NCI-H187 (cell line): ENCODE data around the gene CDRT15L2.
"Not testable (repeated sequence)": the region's sequence is repeated elsewhere in the genome, so short reads cannot be mapped to it uniquely, and the experiment has no call there.

ENCODE experiments used
- DNase-seq, 2 experiments: peaks; one replicate each; lab custom pipeline; 2025; lab: John Stamatoyannopoulos, UW

CDRT15L2 gene

DNA sequence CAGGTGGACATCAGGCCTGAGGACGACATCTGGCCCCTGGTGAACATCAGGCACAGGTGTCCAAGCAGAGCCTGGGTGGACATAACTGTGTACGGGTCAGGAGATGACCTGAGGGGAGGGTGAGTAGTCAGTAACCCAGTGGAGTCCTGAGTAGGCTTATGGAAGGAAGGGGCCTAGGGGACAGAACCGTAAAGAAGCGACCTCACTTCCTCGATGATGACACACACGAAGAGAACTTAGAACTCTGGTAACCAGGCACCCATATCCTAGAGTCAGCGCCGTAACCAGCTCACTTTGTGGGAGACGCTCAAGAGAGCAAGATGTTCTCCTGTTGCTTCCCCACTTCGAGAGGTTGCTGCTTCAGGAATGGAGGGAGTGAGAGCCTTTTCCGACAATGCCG lies at the start of gene CDRT15L2:
TSS of gene CDRT15L2 (plus strand) at position 301 of the 400 bp plus-strand sequence. CDS start at position 321, 20 bp downstream.
- DNase-seq: not testable (repeated sequence)

DNA sequence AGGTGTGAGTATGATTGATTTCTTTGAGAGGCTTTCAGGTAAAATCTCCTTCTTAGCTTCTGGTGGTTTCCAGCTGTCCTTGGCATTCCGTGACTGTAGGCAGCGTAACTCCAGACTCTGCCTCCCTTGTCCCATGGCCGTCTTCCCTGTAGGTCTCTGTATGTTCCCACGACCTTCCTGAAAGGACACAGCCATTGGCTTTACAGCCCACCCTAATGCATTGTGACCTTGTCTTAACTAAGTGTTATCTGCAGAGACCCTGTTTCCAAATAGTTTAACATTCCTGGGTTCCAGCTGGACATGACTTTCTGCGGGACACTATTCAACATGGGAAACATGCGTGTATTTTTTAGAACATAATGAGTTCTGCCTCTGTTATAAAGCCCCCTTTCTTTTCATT lies 49.4 kb upstream of the CDRT15L2 start:
- DNase-seq: not testable (repeated sequence)

DNA sequence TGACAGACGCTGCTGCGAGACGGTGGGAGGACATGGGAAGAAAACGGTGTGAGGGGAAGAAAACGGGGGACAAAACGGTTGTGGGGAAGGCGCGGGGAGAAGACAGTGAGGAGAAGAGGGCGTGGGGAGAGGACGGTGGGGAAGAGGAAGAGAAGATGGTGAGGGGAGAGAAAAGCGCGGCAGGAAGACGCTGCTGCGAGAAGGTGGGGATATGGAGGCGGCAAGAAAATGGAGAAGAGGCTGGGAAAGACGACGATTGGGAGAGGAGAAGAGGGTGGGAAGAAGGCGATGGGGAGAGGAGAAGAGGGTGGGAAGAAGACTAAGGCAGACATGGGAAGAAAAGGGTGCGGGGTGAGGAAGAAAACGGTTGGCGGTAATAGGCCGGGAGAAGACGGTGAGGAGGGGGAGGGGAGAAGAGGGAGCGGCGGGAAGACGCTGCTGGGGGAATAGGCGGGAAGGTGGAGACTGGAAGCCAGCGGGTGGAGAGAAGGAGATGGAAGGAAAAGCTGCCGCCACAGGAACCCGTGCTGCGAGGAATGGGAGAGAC lies 46.9 kb upstream of the CDRT15L2 start:
- not testable (repeated sequence) for DNase-seq

DNA sequence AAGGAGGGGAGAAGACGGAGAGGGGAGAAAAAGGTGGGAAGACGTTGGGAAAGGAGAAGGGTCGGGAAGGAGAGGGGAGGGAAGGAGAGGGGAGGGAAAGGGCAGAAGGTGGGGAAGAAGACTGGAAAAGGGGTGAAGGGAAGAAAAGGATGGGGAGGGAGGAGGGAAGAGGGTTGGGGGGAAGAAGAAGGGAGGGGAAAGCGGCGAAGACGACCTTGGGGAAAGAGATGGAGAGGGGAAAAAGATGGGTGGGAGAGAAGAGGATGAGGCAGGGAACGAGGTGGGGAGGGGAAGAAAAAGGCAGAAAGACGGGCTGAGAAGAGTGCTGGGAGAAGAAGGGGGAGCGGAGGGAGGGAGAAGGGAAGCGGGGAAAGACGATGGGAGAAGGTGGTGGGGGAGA lies 46.3 kb upstream of the CDRT15L2 start:
- DNase-seq: peak in 1 of 2 experiments; percentile 1

DNA sequence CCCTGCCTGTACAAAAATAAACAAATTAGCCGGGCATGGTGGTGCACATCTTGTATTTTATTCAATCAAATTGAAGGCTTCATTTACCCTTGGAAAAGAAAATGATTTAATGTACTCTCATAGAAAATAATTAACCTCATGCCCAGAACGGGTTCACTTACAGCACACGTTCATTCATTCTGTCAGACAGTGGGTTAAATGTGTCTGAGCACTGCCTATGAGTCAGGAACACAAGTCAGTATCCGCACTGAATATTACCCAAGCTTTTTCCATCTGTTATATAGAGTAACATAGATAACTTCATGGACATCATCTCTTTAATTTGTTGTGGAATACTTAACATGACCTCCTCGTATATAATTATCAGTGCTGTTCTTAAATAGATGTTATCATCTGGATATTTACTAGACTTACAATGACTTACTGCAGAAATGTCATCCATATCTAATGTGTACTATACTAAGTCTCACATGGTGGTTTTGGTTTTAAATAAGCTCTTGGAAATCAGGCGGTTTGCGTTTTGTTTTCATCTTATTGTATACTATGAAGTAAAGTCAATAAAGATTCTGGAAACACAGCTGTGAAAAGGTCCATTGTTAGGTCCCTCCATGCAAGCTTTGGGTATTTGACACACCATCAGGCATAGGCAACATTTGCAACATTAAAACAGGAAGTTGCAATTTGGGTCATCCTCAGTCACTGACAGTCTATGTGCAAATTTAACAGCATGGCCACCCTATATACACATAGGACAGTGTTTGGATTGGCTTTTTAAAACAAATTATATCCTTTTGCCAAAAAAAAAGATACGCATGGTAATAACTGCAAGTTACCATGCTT lies 44.6 kb upstream of the CDRT15L2 start:
- not testable (repeated sequence) for DNase-seq

DNA sequence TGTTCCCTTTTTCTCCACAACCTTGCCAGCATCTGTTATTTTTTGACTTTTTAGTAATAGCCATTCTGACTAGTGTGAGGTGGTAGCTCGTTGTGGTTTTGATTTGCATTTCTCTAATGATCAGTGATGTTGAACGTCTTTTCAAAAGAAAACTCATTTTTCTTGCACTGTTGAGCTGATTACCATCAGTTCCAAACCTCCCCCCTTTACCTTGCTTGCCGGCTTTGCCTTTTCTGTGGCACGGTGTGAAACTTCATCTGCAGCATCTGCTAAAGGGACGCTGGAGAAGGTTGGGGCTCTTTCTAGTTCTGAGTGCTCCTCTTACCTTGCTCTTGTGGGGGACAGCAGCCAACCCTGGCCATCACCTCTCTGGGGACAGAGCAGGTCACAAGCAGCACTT lies 39.1 kb upstream of the CDRT15L2 start:
- not testable (repeated sequence) for DNase-seq

DNA sequence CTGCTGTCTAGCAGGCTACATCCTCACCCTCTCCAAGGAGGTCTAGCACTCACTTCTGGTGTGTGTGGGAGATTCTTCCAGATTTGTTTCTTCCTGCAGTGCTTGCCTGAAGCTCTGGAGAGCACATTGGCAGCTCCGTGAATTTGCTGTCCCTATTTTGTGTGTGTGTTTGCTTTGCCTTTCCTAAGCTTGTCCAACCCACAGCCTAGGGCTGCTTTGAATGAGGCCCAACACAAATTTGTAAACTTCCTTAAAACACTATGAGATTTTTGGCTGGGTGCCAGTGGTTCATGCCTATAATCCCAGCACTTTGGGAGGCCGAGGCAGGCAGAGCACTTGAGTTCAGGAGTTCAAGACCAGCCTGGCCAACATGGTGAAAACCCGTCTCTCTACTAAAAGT lies 38.7 kb upstream of the CDRT15L2 start:
- not testable (repeated sequence) for DNase-seq

DNA sequence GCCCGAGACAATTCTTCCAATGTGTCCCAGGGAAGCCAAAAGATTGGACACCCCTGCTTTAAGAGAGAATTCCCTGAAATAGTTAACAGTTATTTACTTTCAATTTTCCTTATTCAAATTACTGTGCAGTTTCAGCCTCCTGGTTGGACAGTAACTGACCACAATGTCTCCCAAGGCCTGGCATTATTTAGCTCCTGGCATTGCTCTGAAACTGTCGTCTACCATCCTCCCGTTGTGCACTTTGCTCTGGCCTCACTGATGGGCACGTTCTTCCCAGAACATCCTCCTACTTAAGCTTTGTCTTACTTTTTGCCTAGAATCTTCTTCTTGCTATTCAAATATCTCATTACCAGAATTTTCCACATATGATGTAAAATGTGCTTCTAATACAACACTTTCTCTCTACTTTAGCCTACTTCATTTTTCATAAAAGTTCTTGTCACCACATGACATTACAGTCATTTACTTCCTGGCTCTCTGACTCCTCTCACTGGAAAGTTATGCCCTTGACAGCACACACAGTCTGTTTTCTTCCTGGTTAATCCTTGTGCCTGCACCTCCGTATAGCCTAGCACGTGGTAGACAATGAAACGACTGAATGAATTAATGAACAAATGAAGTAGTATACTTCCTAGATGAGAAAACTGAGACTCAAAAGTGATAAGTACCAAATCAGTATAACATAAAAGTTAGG lies 37.5 kb upstream of the CDRT15L2 start:
- not testable (repeated sequence) for DNase-seq

DNA sequence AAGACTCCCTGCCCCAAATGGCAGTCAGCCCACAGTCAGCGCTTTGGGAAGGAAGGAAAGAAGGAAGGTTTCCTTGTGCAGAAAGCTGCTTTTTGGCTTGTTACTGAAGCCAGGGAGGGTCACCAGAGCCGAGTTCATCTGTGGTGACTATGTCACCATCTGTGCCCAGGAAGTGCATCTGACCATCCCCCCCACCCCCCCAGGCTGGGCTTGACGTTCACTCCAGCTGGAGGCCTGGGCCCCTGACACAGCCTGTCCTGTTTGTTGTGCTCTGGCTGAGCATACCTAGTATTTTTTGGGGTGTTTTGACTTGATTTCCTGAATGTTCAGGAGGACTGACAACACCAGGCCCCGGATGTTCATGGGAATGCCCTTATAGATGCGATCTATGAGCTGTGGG lies 31.6 kb upstream of the CDRT15L2 start:
- not testable (repeated sequence) for DNase-seq

DNA sequence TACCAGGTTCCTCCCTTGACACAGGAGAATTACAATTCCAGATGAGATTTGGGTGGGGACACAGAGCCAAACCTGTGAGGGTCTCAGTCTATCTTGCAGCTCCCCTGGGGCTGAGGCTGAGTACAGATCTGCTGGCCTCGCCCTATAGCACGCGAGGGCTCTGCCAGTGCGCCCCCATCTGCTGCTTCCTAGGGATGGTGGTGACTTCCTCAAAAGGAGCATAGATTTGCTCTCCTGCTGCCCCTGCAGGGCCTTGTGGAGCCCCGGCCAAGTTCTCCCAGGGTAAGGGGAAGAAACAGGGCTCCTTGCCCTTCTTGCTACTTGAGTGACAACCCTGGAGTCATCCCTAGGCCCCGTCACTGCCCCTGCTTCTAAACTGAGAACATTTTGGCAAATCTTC lies 26.6 kb upstream of the CDRT15L2 start:
- DNase-seq: not testable (repeated sequence)

DNA sequence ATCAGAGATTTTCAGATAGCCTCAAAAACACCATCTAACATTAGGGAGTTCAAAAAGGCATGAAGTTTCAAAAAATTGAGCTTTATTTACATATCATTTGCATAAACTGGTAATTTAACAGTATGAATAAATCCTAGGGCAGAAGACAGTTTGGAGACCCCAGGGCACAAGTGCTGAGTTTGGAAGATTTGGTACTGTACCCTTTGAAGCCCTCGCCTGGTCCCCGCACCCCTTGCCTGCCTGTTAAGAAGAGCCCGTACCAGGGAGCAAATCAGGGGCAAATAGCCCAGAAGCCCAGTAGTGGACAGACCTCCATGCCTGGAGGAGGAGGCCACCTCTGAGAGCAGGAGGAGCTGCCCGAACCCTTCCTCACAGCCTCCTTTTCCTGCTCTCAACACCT lies 24.8 kb upstream of the CDRT15L2 start:
- not testable (repeated sequence) for DNase-seq

DNA sequence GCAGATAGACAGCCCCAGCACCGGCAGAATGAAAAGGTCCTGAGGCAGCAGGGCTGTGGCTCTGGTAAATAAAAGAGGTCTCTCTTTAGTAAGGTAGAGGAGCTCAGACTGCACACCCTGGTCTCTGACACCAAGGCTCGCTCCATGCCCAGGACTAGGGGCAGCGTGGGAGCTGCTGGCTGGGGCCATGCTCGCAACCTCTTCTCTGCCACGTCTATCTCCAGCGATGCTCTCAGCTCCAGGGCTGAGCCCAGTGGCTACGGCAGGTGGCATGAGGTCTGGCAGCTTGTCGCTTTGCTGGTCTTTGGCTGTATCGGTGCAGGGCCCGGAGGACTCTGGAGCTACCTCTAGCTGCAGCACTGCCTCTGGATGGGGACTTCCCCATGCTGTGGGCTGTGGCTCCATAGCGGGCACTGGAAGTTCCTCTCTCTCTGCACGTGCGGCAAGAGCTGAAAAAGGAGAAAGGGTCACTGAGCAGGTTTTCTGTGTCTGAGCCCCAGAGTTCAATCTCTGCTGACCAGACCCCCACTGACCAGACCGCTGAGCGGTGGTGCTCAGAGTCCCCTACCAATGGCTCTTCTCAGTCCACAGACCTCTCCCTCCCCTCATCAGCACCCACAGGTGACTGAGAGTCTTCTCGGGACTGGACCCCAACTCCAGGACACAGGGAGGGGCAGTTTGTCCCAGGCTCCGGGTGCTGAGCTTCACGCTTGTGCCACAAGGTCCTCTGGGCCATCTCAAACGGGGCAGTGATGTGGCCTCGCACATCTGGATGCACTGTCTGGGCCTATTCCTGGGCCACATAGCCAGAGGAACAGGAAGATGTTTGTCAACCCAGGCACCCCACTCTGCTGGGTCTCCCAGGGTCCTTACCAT lies 24.2 kb upstream of the CDRT15L2 start:
- DNase-seq: not testable (repeated sequence)

DNA sequence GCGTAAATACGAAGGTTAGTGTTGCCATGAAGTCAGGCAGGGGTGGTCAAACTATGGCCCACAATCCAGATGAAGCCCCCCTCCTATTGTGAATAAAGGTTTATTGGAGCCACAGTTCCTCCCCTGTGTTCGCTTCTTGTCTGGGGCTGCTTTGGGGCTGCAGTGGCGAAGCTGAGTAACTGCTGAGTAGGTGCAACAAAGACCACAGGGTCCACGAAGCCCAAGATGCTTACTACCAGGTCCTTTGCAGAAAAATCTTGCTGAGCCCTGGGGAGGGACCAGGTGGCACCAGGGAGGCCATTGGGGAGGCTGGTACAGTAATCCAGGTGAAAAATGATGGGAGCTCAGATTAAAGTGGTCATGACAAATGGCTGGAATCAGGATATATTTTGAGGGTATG lies 21.4 kb upstream of the CDRT15L2 start:
- DNase-seq: not testable (repeated sequence)

DNA sequence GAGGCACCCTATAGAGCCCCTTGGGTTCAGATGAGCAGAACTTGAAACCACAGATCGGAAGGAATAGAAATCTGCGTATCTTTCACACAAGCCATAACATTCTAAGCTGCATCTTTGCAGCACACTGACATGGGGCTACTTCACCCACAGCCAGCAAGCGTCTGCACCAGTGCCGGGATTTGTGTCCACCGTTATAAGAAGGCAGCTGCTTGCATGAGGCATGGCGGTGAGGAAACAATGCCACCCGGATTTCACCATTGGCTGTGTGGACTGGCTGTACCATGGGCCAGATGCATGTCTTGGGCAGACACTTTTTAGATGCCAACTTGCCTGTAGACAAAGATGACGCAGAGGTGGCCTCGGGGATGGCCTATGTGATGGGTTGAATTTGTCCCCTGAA lies 20.5 kb upstream of the CDRT15L2 start:
- not testable (repeated sequence) for DNase-seq

DNA sequence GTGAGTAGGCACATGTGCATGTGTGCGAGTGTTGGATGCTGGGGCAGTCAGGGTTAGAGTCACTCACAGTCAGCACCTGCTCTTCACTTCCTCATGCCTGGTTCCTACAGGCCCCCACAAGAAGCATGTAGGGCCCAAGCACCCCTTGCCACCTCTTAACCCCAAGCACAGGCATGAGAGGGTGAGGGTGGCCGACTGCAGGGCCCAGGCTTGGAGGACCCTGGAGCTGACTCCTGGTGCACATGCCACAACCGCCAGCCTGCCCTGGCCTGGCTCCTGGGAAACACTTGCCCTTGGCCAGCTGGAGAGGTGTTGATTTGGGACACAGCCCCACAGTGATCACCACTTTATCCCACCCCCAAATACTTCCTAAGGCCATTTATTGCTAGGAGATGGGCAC lies 16.9 kb upstream of the CDRT15L2 start:
- no peak for DNase-seq

DNA sequence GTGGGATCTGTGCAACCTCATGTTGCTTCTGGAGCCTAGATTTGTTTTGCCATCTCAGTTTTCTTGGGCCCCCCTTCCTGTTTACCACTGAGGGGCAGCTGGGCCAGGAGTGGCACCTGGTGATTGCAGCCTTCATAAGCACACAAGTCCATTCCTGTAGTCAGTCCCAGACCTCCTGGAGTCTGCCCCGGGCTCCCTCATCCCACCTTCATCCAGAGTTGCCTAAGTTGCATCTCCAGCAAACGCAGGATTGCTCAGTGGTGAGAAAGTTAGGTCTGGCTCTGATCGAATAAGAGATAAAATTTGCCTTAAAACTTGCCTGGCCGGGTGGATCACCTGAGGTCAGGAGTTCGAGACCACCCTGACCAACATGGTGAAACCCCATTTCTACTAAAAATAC lies 14.3 kb upstream of the CDRT15L2 start:
- not testable (repeated sequence) for DNase-seq

DNA sequence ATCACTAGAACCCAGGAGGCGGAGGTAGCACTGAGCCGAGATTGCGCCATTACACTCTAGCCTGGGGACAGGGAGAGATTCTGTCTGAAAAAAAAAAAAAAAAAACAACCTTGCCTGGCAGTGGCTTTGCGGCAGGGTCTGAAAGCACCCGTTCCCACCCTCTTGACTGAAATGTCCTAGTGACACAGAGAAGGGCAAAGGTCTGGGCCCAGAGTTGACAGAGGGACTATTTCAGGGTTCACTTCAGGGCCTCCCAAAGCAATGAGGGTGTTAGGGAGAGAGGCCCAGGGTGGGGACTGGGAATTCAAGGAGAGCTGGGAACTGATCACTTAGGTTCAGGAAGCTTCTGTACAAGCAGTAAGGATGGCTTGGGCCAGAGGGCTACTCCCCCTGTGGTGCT lies 13.8 kb upstream of the CDRT15L2 start:
- no peak for DNase-seq

DNA sequence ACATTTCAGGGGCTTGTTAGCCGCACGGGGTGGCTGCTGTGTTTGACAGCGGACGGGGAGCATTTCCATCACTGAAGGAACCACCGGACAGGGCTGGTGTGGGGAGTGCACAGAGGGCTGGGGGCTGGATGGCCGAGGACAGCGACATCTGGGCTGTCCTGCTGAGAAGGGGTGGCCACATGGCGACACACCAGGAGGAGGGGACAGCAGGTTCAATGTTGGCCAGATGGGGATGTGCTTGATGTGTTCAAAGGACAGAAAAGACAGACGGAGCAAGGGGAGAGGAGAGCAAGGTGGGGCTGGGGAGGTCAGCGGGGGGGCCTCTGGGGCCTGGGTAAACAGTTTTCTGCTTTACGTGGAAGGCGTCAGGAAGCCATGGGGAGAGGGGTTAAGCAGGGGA lies 12.8 kb upstream of the CDRT15L2 start:
- DNase-seq: not testable (repeated sequence)

DNA sequence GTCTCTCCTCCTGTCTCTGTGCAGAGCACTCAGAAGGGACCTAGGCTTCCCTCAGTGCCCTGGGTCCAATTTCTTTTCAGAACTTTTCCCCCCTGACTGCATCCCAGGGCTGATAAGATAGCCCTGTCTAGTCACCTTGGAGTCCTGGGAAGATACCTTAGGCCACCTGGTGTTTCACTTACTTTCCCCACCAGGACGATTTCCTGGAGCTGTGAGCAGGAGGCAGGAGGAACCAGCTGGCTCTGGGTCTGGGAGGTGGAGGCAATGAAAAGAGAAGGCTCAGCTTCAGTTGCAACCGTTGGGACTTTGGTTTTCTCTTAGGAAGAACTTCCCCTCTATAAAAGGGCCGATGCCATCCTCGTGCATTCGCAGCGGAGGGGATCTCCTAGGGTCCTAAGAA lies 12.1 kb upstream of the CDRT15L2 start:
- not testable (repeated sequence) for DNase-seq

DNA sequence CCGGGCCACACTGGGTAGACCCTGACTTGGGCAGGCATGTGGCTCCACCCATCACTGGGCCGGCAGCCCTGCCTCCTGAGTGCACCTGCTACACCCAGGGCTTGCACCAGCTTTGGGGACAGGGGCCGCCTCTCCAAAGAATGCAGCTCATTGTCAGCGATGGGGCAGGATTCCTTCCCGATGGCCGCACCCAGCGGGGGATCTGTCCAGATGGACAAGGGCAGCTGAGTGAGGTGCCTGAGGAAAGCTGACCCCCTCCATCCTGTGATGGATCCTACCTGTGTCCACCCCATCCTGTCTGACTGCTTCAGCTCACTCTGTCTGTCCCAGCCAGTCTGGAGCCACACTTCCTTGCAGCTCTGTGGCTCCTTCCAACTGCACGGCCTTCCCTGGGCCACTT lies 10.9 kb upstream of the CDRT15L2 start:
- not testable (repeated sequence) for DNase-seq

DNA sequence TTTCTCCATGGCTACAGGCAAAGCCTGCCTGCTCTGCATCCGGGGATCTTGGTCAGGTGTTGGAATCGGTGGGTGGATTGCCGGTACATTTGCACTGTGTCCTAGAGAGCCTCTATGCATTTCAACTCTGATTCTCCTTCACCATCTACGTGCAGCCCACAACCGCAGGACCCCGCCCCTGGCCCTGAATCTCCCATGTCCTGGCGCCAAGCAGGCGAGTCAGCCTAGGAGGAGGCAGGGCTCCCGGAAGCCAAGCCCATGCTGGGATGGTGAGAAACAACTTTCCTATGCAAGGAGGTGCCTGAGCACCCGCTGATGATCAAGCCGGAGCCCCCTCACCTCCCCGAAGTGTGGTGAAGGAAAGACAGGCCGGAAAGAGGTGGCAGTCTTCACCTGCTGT lies 7.9 kb upstream of the CDRT15L2 start:
- DNase-seq: not testable (repeated sequence)

DNA sequence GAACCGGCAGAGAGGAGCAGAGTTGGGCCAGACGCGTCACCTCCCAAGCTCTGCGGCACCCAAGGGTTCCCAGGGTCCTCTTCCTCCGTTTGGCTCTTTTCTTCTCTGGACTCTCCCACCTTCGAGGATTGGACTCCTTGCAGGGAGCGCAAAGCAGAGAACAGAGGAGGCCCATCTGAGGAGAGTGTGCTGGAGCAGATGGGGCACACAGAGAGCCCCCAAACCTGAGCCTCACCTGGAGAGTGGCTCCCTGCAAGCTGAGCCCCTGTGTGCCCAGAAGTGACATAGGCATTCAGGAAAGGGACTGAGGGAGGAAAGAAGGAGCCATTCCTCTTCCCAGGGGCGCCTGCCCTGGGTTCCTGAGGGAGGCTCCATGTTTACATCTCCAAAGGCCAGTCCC lies 6.3 kb upstream of the CDRT15L2 start:
- not testable (repeated sequence) for DNase-seq
